ENCODE measurements around the gene DNAH10.

DNA sequence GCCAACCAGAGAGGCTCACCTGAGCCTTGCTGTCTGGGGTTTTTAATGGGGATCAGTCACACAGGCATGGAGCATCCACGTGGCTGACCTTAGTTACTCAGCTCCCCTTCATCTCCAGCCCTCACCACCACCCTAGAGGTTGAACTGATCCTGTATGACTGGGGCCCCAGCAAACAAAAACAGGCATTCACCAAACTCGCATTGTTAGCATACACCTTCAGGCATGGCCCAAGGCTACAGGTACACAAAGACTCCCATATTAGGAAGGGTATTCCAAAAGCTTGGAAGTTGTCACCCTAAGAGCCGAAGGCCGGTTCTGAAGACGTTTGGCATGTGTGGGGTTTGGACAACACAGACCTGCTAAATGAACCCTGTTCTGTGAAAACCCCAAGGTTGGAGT, 10.0 kb downstream of the DNAH10 start:
- TF ChIP-seq EZH2 (IDR thresholded peaks at IDR 0.05; ENCODE audit: insufficient read depth, poor library complexity, severe bottlenecking) (no peak), EZH2phosphoT487 (IDR thresholded peaks at IDR 0.05; ENCODE audit: insufficient read depth, low read depth) (no peak)
